ENCODE results near the gene DOK7. TPM values are rescaled to one million over a fixed set of nuclear protein-coding genes. Genes with fewer than 3 reads are reported as not detected.

DOK7 gene
- total RNA-seq, 1 experiment from 2014 or later: 5.3 TPM

- Mint-ChIP-seq H3K4me1 (ENCODE audit: insufficient read depth, unreplicated experiment) (no peaks in the 10 kb centered on the region), H3K36me3 (ENCODE audit: insufficient read depth, unreplicated experiment) (peaks cover 47% of the 10 kb centered on the region), H3K27me3 (ENCODE audit: insufficient read depth, unreplicated experiment) (no peaks in the 10 kb centered on the region), H3K9me3 (ENCODE audit: unreplicated experiment) (no peaks in the 10 kb centered on the region), H3K27ac (ENCODE audit: low read depth, unreplicated experiment) (no peak overlapping the region), H3K4me3 (ENCODE audit: unreplicated experiment) (no peak overlapping the region)
- no peak for DNase-seq (ENCODE audit: unreplicated experiment)
- ChIA-PET CTCF (no interaction called here), POLR2A (no interaction called here)
- TF ChIP-seq CTCF (IDR thresholded peaks at IDR 0.05; ENCODE audit: unreplicated experiment): no peak
- BruUV-seq (replicated peaks): no TSS peak
- intact Hi-C loops (cut with micrococcal nuclease): no loop called here
These were observed 61.2 kb downstream of the DOK7 start for GRCh38 chr4:3524349-3524748.

- no TSS peak for BruUV-seq (replicated peaks)
These were observed 61.8 kb downstream of the DOK7 start for GRCh38 chr4:3524920-3525319.

DNA sequence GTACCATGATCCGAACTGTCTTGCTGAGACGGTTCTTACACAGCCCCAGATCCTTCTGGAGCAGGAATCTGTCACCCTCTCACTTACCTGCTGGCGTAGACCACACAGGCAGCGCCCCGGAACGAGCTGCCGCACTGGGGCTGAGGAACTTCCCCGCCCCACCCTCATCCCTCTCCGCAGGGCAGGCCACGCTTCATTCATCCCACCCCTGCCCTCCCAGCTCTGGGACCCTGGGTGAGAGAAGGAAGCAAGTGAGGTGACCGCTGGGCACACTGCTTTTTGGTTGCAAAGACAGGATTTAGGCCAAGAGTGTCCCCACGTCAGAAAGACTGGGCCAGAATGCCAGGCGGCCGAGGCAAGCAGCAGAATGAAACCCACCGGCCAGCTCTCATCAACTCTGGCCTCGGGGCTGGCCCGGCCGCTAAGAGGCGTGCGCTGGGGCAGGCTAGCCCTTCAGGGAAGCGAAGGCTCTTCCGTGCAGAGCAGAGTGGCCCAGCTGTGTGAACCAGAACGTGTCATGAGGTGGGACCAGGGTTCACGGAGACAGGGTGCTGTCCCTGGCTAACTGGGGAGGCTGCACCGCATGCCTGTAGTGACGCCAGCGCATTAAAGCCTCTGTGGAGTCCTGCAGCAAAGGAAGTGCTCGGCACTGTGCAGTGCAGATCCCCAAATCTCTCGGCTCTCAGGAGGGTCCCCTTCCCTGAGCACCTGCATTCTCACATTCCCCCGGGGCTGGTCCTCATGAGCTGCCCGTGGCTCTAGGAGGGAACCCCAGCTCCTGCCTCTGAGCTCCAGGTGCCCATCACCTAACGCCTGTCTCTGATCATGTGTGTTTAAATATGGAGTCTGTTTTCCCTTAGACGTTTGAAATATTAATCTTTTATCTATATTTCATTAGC lies 62.7 kb downstream of the DOK7 start:
- no TSS peak for BruUV-seq (replicated peaks)
- no peak for TF ChIP-seq CTCF (IDR thresholded peaks at IDR 0.05; ENCODE audit: unreplicated experiment)
- Mint-ChIP-seq H3K9me3 (ENCODE audit: unreplicated experiment) (no peaks in the 10 kb centered on the region), H3K4me3 (ENCODE audit: unreplicated experiment) (no peak overlapping the region), H3K27ac (ENCODE audit: low read depth, unreplicated experiment) (no peak overlapping the region), H3K27me3 (ENCODE audit: insufficient read depth, unreplicated experiment) (no peaks in the 10 kb centered on the region), H3K36me3 (ENCODE audit: insufficient read depth, unreplicated experiment) (peaks cover 41% of the 10 kb centered on the region), H3K4me1 (ENCODE audit: insufficient read depth, unreplicated experiment) (peaks cover 8% of the 10 kb centered on the region)
- intact Hi-C loops (cut with micrococcal nuclease): no loop called here
- CTCF ChIA-PET: no interaction called here
- POLR2A ChIA-PET: interaction anchor here (0.6 kb wide), 1 partner anchor 744 kb away, joined by 4 read pairs; no protein-coding TSS in a partner anchor
- no peak for DNase-seq (ENCODE audit: unreplicated experiment)

More at GRCh38 chr4:3524920-3525319, 61.8 kb downstream of the DOK7 start:
- no peak overlapping the region for H3K27ac Mint-ChIP-seq (ENCODE audit: low read depth, unreplicated experiment)
- DNase-seq (ENCODE audit: unreplicated experiment): no peak
- ChIA-PET CTCF (no interaction called here), POLR2A (no interaction called here)
- intact Hi-C loops (cut with micrococcal nuclease): no loop called here
- H3K36me3 Mint-ChIP-seq (ENCODE audit: insufficient read depth, unreplicated experiment): peaks cover 47% of the 10 kb centered on the region
- no peak overlapping the region for H3K4me3 Mint-ChIP-seq (ENCODE audit: unreplicated experiment)
- no peaks in the 10 kb centered on the region for H3K27me3 Mint-ChIP-seq (ENCODE audit: insufficient read depth, unreplicated experiment)
- no peaks in the 10 kb centered on the region for H3K9me3 Mint-ChIP-seq (ENCODE audit: unreplicated experiment)
- H3K4me1 Mint-ChIP-seq (ENCODE audit: insufficient read depth, unreplicated experiment): peaks cover 2% of the 10 kb centered on the region
- TF ChIP-seq CTCF (IDR thresholded peaks at IDR 0.05; ENCODE audit: unreplicated experiment): no peak

- DNase-seq (ENCODE audit: unreplicated experiment): no peak
- intact Hi-C loops (cut with micrococcal nuclease): no loop called here
- no peak for TF ChIP-seq CTCF (IDR thresholded peaks at IDR 0.05; ENCODE audit: unreplicated experiment)
- Mint-ChIP-seq H3K4me1 (ENCODE audit: insufficient read depth, unreplicated experiment) (peaks cover 15% of the 10 kb centered on the region), H3K9me3 (ENCODE audit: unreplicated experiment) (no peaks in the 10 kb centered on the region), H3K27ac (ENCODE audit: low read depth, unreplicated experiment) (no peak overlapping the region), H3K4me3 (ENCODE audit: unreplicated experiment) (no peak overlapping the region), H3K36me3 (ENCODE audit: insufficient read depth, unreplicated experiment) (peaks cover 39% of the 10 kb centered on the region), H3K27me3 (ENCODE audit: insufficient read depth, unreplicated experiment) (no peaks in the 10 kb centered on the region)
- BruUV-seq (replicated peaks): no TSS peak
- POLR2A ChIA-PET: no interaction called here
- CTCF ChIA-PET: no interaction called here
These were observed 63.4 kb downstream of the DOK7 start for GRCh38 chr4:3526456-3526855.

Data from MCF 10A (cell line).